Stomach (tissue), 9 donors: ENCODE data around the gene AGAP1. TPM values are rescaled to one million over a fixed set of nuclear protein-coding genes. Genes with fewer than 3 reads are reported as not detected.

ENCODE experiments used
- DNase-seq, 2 donors: peaks; one replicate each; pipeline versions ENCODE4 v3.0.0 to v3.0.0-alpha.2; 2013 to 2019
- H3K27ac ChIP-seq, 5 donors: fragments of 200-600 bp in 4 of 5; sonication (generic) in 4 of 5; one replicate each; pipeline ENCODE4 v1.5.1; 2013 to 2019; ENCODE audit warnings: mild to moderate bottlenecking in 1 of 5, moderate library complexity in 1 of 5
- H3K27me3 ChIP-seq, 3 donors: fragments of 200-600 bp; sonication (generic); one replicate each; pipeline ENCODE4 v1.5.1; 2017 to 2019; ENCODE audit warnings: mixed run types in 1 of 3
- H3K36me3 ChIP-seq, 4 donors: fragments of 200-600 bp; sonication (generic); 1 replicate in 3 of 4; 2 replicates in 1 of 4; pipeline ENCODE4 v1.5.1; 2016 to 2019
- H3K4me1 ChIP-seq, 4 donors: fragments of 200-600 bp; sonication (generic); one replicate each; pipeline ENCODE4 v1.5.1; 2016 to 2019
- H3K4me3 ChIP-seq, 4 donors: fragments of 200-600 bp; sonication (generic) in 3 of 4; one replicate each; pipeline ENCODE4 v1.5.1; 2016 to 2019; ENCODE audit warnings: mild to moderate bottlenecking in 1 of 4
- H3K9me3 ChIP-seq, 4 donors: fragments of 200-600 bp; sonication (generic); one replicate each; pipeline ENCODE4 v1.5.1; 2016 to 2019
- EP300 ChIP-seq: sonication (generic); formaldehyde crosslinking; IDR thresholded peaks from one replicate; pipeline ENCODE4 v1.6.1; 2017; ENCODE audit warnings: antibody characterized with exemption
- POLR2A ChIP-seq, 4 donors: fragments of 450-650 bp; IDR thresholded peaks; one replicate each; pipeline ENCODE4 v1.6.1; 2016; ENCODE audit warnings: antibody characterized with exemption in 4 of 4, control low read depth in 2 of 4, mild to moderate bottlenecking in 1 of 4, moderate library complexity in 1 of 4
- POLR2AphosphoS5 ChIP-seq, 3 donors: sonication (generic); formaldehyde crosslinking; IDR thresholded peaks; one replicate each; pipeline ENCODE4 v1.6.1; 2016; ENCODE audit warnings: antibody characterized with exemption in 3 of 3
- WGBS, 5 donors: extraction: QIAGEN DNeasy Blood & Tissue Kit in 3 of 5; methylation state at CpG; one replicate each; pipeline versions ENCODE4 v1.1.5 to v1.1.7; 2013 to 2018; 5-methylcytosine and 5-hydroxymethylcytosine counted together
- intact Hi-C: fragments of 100-400 bp; cut with DNase I; formaldehyde crosslinking; loops from one replicate; pipeline ENCODE4 v1.15.1; 2023; ENCODE audit warnings: low total_unique reads
- polyA plus RNA-seq, 3 donors: library from polyadenylated mRNA; stranded (reverse); fragments of 200-250 nt; gene quantifications; one replicate each; pipeline ENCODE4 v1.2.3, GENCODE V29; 2013
- total RNA-seq, 5 donors: library from RNA; depleted of rRNA; stranded (reverse); fragments of >200 nt; gene quantifications; one replicate each; pipeline versions ENCODE4 v1.1.0 to v1.2.3, GENCODE V29; 2014 to 2016
- TF ChIP-seq, protein P1 (sequence below), 7 experiments: fragments of 450-650 bp in 4 of 7; fragments of 200-600 bp in 3 of 7; sonication (generic) in 3 of 7; IDR thresholded peaks; one replicate each; pipeline ENCODE4 v1.5.1; 2016 to 2019; ENCODE audit warnings: antibody characterized with exemption in 7 of 7, control low read depth in 2 of 7, mild to moderate bottlenecking in 1 of 7
- donor health status: healthy with polysubstance abuse.
- donor health status: Bipolar disorder and iron deficiency.
- donor health status: healthy.

Gene AGAP1
- total and polyA plus RNA-seq, 8 donors = 4.2 to 139 (median 35.0) TPM

GRCh38 chr2:235706506-235706905 lies 212.7 kb downstream of the AGAP1 start:
- peaks cover 0 to 25% (median 10%) of the 10 kb centered on the region in 4 donors for H3K36me3 ChIP-seq
- H3K27me3 ChIP-seq = no peaks in the 10 kb centered on the region
- TF ChIP-seq, protein P1, sequence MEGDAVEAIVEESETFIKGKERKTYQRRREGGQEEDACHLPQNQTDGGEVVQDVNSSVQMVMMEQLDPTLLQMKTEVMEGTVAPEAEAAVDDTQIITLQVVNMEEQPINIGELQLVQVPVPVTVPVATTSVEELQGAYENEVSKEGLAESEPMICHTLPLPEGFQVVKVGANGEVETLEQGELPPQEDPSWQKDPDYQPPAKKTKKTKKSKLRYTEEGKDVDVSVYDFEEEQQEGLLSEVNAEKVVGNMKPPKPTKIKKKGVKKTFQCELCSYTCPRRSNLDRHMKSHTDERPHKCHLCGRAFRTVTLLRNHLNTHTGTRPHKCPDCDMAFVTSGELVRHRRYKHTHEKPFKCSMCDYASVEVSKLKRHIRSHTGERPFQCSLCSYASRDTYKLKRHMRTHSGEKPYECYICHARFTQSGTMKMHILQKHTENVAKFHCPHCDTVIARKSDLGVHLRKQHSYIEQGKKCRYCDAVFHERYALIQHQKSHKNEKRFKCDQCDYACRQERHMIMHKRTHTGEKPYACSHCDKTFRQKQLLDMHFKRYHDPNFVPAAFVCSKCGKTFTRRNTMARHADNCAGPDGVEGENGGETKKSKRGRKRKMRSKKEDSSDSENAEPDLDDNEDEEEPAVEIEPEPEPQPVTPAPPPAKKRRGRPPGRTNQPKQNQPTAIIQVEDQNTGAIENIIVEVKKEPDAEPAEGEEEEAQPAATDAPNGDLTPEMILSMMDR (IDR thresholded peaks at IDR 0.05) = no peak
- TF ChIP-seq POLR2AphosphoS5 (IDR thresholded peaks at IDR 0.05) = no peak
- TF ChIP-seq EP300 = no peak
- no peaks in the 10 kb centered on the region for H3K9me3 ChIP-seq
- WGBS, 5 donors = 91 to 94% (median 93%) methylated on average over 8 of the region's 8 CpGs
- intact Hi-C loops = no loop called here
- DNase-seq = no peak
- no peak overlapping the region for H3K4me3 ChIP-seq
- no peak overlapping the region for H3K27ac ChIP-seq
- peaks cover 18 to 48% (median 22%) of the 10 kb centered on the region in 4 donors for H3K4me1 ChIP-seq

DNA sequence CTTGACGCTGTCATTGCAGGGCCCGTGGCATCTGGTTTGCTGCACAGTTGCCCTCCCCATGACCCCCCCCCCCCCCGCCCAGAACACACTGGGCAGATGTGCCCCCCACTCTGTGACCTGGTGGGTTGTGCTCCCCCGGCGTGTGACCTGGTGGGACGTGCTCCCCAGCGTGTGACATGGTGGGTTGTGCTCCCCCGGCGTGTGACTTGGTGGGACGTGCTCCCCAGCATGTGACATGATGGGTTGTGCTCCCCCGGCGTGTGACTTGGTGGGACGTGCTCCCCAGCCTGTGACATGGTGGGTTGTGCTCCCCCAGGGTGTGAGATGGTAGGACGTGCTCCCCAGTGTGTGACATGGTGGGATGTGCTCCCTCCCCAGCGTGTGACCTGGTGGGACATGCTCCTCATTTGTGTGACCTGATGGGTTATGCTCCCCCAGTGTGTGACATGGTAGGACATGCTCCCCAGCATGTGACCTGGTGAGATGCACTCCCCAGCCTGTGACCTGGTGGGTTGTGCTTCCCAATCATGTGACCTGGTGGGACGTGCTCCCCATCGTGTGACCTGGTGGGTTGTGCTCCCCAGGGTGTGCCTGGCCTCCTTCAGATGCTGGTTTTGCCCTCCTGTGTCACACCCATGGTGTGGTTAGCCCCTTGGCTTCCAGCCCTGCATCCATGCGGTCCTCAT lies 213.7 kb downstream of the AGAP1 start:
- 82 to 100% (median 94%) methylated on average over 10 to 18 of the region's 18 CpGs for WGBS, 5 donors
- peaks cover 8 to 38% (median 16%) of the 10 kb centered on the region in 4 donors for H3K4me1 ChIP-seq

DNA sequence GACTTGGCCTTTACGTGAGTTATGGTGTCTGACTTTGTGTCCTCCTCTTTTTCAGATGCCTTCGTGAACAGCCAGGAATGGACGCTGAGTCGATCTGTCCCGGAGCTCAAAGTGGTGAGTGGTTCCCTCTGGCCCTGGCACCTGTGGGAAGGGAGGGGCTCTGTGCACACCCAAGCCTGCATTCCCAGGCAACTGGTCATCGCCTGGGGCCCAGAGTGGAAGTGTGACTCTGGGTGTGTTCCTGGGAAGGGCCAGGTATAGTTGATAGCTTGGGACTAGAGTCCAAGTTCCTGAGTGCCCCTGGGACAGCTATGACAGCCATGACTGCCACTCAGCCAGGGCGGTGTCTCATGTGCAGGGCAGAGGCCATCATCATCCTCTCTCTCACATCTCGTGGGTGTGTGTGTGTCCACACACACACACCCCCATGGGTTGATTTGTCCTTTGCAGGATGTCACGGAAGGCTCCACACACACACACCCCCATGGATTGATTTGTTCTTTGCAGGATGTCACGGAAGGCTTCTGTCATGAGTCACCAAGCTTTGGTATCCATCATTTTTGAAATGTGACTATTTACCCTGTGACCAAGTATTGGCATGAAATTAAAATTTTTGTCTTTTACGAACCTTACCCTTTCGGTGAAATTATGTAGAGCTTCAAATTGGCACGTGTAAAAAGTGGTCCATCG lies 215.4 kb downstream of the AGAP1 start:
- H3K27me3 ChIP-seq = no peaks in the 10 kb centered on the region
- 55 to 71% (median 61%) methylated on average over 14 of the region's 14 CpGs for WGBS, 5 donors
- peaks cover 3 to 25% (median 6%) of the 10 kb centered on the region in 4 donors for H3K4me1 ChIP-seq
- no peaks in the 10 kb centered on the region for H3K9me3 ChIP-seq
- peak; percentile 77 to 88 for DNase-seq
- peaks cover 0 to 27% (median 11%) of the 10 kb centered on the region in 4 donors for H3K36me3 ChIP-seq
- no peak for TF ChIP-seq EP300
- peak in 2 of 3 donors; percentile 54 to 64 for TF ChIP-seq POLR2AphosphoS5 (IDR thresholded peaks at IDR 0.05)
- TF ChIP-seq, protein P1 (IDR thresholded peaks at IDR 0.05) = no peak
- no peak for TF ChIP-seq POLR2A (IDR thresholded peaks at IDR 0.05)
- H3K27ac ChIP-seq = peak overlapping the region; percentile 4 to 76 (median 52)
- intact Hi-C loops = no loop called here
- no peak overlapping the region for H3K4me3 ChIP-seq

More for the DNA sequence above, 213.7 kb downstream of the AGAP1 start:
- Histone ChIP-seq H3K9me3 (no peaks in the 10 kb centered on the region), H3K27ac (no peak overlapping the region), H3K4me3 (no peak overlapping the region), H3K36me3 (peaks cover 0 to 27% (median 11%) of the 10 kb centered on the region in 4 donors), H3K27me3 (no peaks in the 10 kb centered on the region)
- DNase-seq = no peak
- intact Hi-C loops = no loop called here
- TF ChIP-seq EP300 (no peak), POLR2A (IDR thresholded peaks at IDR 0.05) (no peak), POLR2AphosphoS5 (IDR thresholded peaks at IDR 0.05) (no peak)
- TF ChIP-seq, protein P1 (IDR thresholded peaks at IDR 0.05) = no peak

DNA sequence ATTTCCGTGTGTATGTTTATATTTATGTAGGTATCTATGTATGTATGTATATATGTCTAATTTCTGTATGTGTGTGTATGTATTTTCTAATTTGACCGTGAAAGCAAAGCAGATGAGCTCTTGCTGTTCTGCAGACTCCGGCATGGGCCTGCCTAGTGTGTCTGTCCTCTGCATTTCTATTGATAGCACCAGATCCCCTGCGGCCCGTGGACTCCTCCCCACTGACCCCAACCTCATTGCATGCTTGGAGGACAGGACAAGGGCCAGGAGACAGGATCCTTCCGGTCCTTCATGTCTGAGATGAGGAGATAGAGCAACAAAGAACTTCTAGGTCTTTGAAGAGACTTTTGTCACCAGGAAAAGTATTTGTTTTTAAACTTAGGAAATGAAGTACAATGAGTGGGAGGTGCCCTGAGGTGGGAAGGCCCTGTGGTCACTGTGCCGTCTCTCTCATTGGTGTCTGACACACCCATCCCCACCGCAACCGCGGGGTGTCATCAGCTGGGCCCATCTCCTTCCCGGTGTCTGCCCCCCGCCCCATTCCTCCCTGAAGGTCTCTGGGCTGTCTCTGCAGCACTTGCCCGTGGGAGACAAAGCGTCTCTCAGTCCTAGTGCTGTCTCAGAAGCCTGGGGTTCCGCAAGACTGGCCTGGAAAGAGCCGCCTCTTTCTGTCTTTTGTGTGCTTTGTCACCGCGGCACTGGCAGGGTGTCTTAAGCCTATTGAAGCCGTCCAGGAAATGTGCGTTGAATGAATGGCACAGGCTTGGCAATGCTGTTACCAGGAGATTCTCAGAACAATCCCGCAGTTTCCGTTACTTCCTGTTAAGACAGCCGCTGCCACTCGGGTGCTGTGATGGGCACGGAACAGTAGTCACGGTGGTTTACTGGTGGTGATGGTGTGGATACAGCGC lies 216.4 kb downstream of the AGAP1 start:
- H3K4me1 ChIP-seq = peaks cover 3 to 25% (median 6%) of the 10 kb centered on the region in 4 donors
- DNase-seq = no peak
- no peaks in the 10 kb centered on the region for H3K9me3 ChIP-seq
- TF ChIP-seq, protein P1 (IDR thresholded peaks at IDR 0.05) = no peak
- no peak for TF ChIP-seq POLR2A (IDR thresholded peaks at IDR 0.05)
- no peak for TF ChIP-seq POLR2AphosphoS5 (IDR thresholded peaks at IDR 0.05)
- no peak for TF ChIP-seq EP300
- no peak overlapping the region for H3K4me3 ChIP-seq
- intact Hi-C loops = no loop called here
- 83 to 89% (median 87%) methylated on average over 26 to 27 of the region's 27 CpGs for WGBS, 5 donors
- peak overlapping the region in 2 of 5 donors; percentile 52 to 68 for H3K27ac ChIP-seq
- H3K36me3 ChIP-seq = peaks cover 0 to 27% (median 11%) of the 10 kb centered on the region in 4 donors
- no peaks in the 10 kb centered on the region for H3K27me3 ChIP-seq
